ENCODE data around the gene NECTIN4. TPM values are rescaled to one million over a fixed set of nuclear protein-coding genes. Genes with fewer than 3 reads are reported as not detected.

Gene NECTIN4
- total RNA-seq, 1 experiment from 2014 or later, result 0.20 TPM

DNA sequence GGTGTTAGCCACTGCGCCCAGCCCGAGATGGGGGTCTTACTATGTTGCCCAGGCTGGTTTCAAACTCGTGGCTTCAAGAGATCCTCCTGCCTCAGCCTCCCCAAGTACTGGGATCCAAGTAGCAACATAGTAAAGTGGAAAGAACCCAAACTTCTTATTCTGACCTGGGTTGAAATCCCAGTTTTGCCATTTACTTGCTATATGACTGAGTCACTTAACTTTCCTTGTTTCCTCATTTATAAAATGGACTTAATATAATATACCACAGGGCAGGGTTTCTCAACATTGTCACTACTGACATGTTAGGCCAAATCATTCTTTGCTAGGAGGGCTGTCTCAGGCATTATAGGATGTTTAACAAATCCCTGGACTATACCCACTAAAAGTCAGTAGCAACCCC, 21.8 kb upstream of the NECTIN4 start:
- Mint-ChIP-seq H3K27ac (ENCODE audit: unreplicated experiment) (no peak overlapping the region), H3K27me3 (ENCODE audit: insufficient read depth, unreplicated experiment) (no peaks in the 10 kb centered on the region), H3K9me3 (ENCODE audit: unreplicated experiment) (no peaks in the 10 kb centered on the region), H3K4me1 (ENCODE audit: low read depth, unreplicated experiment) (no peaks in the 10 kb centered on the region), H3K4me3 (ENCODE audit: unreplicated experiment) (no peak overlapping the region), H3K36me3 (ENCODE audit: insufficient read depth, unreplicated experiment) (peaks cover 18% of the 10 kb centered on the region)
- H3K9me3 ChIP-seq, result no peaks in the 10 kb centered on the region
- 0 out of 2 replicates have a peak, but pooled peaks cover 1% of the 10 kb centered on the region for H3K36me3 ChIP-seq (ENCODE audit: control insufficient read depth, insufficient read depth, low read length)
- no TSS peak for BruUV-seq (replicated peaks)
- H3K4me3 ChIP-seq (ENCODE audit: low read depth, low read length), result no peak overlapping the region
- no peaks in the 10 kb centered on the region; the same call in 1 of the 2 replicates for H3K4me1 ChIP-seq
- ChIA-PET CTCF (no interaction called here), POLR2A (no interaction called here)
- intact Hi-C loops (cut with micrococcal nuclease; ENCODE audit: unreplicated experiment), result no loop called here
- no peaks in the 10 kb centered on the region for H3K27me3 ChIP-seq (replicated peaks; ENCODE audit: control insufficient read depth, insufficient read depth, low read length)
- DNase-seq, result no peak
- TF ChIP-seq, protein P1, sequence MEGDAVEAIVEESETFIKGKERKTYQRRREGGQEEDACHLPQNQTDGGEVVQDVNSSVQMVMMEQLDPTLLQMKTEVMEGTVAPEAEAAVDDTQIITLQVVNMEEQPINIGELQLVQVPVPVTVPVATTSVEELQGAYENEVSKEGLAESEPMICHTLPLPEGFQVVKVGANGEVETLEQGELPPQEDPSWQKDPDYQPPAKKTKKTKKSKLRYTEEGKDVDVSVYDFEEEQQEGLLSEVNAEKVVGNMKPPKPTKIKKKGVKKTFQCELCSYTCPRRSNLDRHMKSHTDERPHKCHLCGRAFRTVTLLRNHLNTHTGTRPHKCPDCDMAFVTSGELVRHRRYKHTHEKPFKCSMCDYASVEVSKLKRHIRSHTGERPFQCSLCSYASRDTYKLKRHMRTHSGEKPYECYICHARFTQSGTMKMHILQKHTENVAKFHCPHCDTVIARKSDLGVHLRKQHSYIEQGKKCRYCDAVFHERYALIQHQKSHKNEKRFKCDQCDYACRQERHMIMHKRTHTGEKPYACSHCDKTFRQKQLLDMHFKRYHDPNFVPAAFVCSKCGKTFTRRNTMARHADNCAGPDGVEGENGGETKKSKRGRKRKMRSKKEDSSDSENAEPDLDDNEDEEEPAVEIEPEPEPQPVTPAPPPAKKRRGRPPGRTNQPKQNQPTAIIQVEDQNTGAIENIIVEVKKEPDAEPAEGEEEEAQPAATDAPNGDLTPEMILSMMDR (IDR thresholded peaks at IDR 0.05; ENCODE audit: insufficient read depth in 1 of 2, low read depth in 1 of 2, low read length in 1 of 2, severe bottlenecking in 1 of 2, unreplicated experiment in 1 of 2), result no peak

DNA sequence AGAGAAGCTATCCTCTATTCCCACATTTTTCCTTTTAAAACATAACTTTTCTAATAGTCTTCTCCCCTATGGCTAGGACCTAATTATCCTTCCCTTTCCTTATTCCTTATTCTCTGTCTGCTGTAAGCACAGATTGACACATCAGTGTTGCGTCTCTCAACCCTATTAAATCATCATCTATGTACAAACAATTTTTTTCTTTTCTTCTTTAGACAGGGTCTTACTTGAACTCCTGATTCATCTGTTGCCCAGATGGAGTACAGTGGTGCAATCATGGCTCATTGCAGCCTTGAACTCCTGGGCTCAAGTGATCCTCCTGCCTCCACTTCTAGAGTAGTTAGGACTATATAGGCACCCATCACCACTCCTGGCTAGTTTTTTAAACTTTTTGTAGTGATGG, 17.1 kb upstream of the NECTIN4 start:
- H3K4me1 Mint-ChIP-seq (ENCODE audit: low read depth, unreplicated experiment), result no peaks in the 10 kb centered on the region
- Histone ChIP-seq H3K27me3 (replicated peaks; ENCODE audit: control insufficient read depth, insufficient read depth, low read length) (no peaks in the 10 kb centered on the region), H3K36me3 (ENCODE audit: control insufficient read depth, insufficient read depth, low read length) (no peaks in the 10 kb centered on the region), H3K4me3 (ENCODE audit: low read depth, low read length) (no peak overlapping the region), H3K9me3 (no peaks in the 10 kb centered on the region), H3K4me1 (no peaks in the 10 kb centered on the region)
- H3K9me3 Mint-ChIP-seq (ENCODE audit: unreplicated experiment), result no peaks in the 10 kb centered on the region
- DNase-seq, result no peak
- peaks cover 18% of the 10 kb centered on the region for H3K36me3 Mint-ChIP-seq (ENCODE audit: insufficient read depth, unreplicated experiment)
- TF ChIP-seq, protein P1 (IDR thresholded peaks at IDR 0.05; ENCODE audit: insufficient read depth in 1 of 2, low read depth in 1 of 2, low read length in 1 of 2, severe bottlenecking in 1 of 2, unreplicated experiment in 1 of 2), result no peak
- intact Hi-C loops (cut with micrococcal nuclease; ENCODE audit: unreplicated experiment), result no loop called here
- no peak overlapping the region for H3K4me3 Mint-ChIP-seq (ENCODE audit: unreplicated experiment)
- no peaks in the 10 kb centered on the region for H3K27me3 Mint-ChIP-seq (ENCODE audit: insufficient read depth, unreplicated experiment)
- ChIA-PET POLR2A (no interaction called here), CTCF (no interaction called here)
- no TSS peak for BruUV-seq (replicated peaks)
- no peak overlapping the region for H3K27ac Mint-ChIP-seq (ENCODE audit: unreplicated experiment)

DNA sequence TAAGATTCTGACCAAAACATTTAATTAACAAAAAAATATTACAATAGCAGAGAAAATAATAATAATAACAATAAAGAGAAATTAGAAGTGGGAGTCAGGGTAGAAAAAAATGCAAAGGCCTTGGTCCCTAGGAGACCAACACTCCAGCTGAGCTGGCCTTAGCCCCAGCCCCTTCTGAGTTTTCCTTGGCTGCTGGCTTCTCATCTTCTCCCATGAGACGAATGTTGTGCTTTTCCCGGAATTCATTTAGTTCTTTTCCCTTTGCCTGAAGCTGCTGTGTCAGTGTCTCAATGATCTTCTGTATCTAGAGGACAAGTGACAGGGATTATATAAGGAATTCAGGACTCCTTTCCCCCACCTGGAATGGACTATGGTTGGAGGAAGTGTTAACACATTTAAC, 11.2 kb upstream of the NECTIN4 start:
- no TSS peak for BruUV-seq (replicated peaks)
- POLR2A ChIA-PET, result no interaction called here
- Histone ChIP-seq H3K9me3 (no peaks in the 10 kb centered on the region), H3K4me3 (ENCODE audit: low read depth, low read length) (no peak overlapping the region), H3K36me3 (ENCODE audit: control insufficient read depth, insufficient read depth, low read length) (no peaks in the 10 kb centered on the region; the same call in 1 of the 2 replicates), H3K27me3 (replicated peaks; ENCODE audit: control insufficient read depth, insufficient read depth, low read length) (no peaks in the 10 kb centered on the region), H3K4me1 (no peaks in the 10 kb centered on the region)
- intact Hi-C loops (cut with micrococcal nuclease; ENCODE audit: unreplicated experiment), result no loop called here
- peaks cover 16% of the 10 kb centered on the region for H3K4me1 Mint-ChIP-seq (ENCODE audit: low read depth, unreplicated experiment)
- CTCF ChIA-PET, result no interaction called here
- no peaks in the 10 kb centered on the region for H3K27me3 Mint-ChIP-seq (ENCODE audit: insufficient read depth, unreplicated experiment)
- no peak overlapping the region for H3K27ac Mint-ChIP-seq (ENCODE audit: unreplicated experiment)
- no peak overlapping the region for H3K4me3 Mint-ChIP-seq (ENCODE audit: unreplicated experiment)
- H3K36me3 Mint-ChIP-seq (ENCODE audit: insufficient read depth, unreplicated experiment), result peaks cover 31% of the 10 kb centered on the region
- TF ChIP-seq, protein P1 (IDR thresholded peaks at IDR 0.05; ENCODE audit: insufficient read depth in 1 of 2, low read depth in 1 of 2, low read length in 1 of 2, severe bottlenecking in 1 of 2, unreplicated experiment in 1 of 2), result no peak
- no peaks in the 10 kb centered on the region for H3K9me3 Mint-ChIP-seq (ENCODE audit: unreplicated experiment)
- DNase-seq, result no peak

Data from Caco-2 (cell line).